Measurements from ENCODE around the gene CAPN15.

Gene CAPN15

DNA sequence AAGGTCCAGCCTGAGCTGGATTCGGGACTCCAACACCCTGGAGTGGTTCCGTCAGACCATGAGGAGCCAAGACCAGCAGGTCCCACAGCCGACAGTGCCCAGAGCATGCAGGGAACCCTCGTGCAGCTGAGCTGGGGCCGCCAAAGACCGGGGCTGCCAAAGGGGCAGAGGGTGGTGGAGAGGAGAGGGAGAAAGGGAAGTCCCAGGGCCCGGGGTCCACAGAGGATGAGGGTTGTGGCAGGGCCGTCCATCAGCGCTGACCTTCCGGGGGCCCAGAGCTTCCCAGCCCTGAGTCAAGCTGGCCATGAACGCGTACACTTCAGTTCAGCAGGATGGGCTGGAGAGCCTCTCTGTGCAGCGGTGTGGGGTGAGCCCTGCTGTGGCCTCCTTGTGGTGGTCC lies 6.7 kb upstream of the CAPN15 start:
- H3K36me3 ChIP-seq (ENCODE audit: control insufficient read depth, insufficient read depth, low read length, severe bottlenecking), result peaks cover 26% of the 10 kb centered on the region
- H3K9me3 ChIP-seq (ENCODE audit: control insufficient read depth, low read length), result no peaks in the 10 kb centered on the region
- peaks cover 14% of the 10 kb centered on the region for H3K4me1 ChIP-seq (ENCODE audit: control insufficient read depth, insufficient read depth, low read length)
- no peaks in the 10 kb centered on the region for H3K27me3 ChIP-seq (replicated peaks; ENCODE audit: control insufficient read depth, insufficient read depth, low read length)
- DNase-seq (ENCODE audit: low read depth), result no peak
- no peak overlapping the region for H3K9ac ChIP-seq (ENCODE audit: low read length)
- no peak overlapping the region for H3K4me3 ChIP-seq (ENCODE audit: low read length)

DNA sequence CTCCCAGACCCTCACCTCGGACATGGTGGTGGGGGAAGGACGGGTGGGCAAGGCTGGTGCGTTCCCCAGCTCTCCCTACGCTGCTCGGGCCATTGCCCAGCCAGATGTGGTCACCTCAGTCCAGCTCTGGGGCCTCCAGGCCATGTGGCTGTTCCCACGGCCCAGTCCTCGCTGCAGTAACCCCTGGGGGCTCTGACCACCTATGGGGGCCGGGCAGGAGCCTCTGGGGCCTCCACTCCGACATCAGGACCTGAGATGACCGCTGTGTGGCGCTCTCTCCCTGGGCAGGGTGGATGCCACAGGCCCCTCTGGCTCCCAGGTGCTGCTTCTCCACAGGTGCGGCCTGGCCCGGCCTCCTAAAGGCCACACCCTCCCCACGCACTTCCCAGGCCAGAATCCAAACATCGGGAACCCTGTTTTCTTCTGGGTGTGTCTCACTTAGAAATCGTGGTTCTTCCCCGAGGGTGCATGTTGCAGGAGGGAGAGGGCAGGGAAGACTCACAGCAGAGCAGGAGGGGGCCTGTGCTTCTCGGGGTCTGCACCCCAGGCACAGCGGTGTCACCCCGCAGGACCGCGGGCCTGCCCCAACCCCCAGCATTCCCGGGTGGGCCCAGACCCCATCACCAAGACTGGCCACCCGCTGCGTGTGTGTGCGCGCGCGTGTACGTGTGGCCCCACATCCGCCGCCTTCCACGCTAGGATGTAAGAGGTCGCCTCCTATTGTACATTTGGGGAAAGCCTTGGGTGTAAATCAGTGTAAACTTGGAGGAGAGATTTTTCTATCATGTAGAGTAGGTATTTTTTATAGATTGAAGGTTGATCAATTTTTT lies 5.9 kb upstream of the CAPN15 start:
- Histone ChIP-seq H3K27me3 (replicated peaks; ENCODE audit: control insufficient read depth, insufficient read depth, low read length) (no peaks in the 10 kb centered on the region), H3K9ac (ENCODE audit: low read length) (no peak overlapping the region), H3K4me1 (ENCODE audit: control insufficient read depth, insufficient read depth, low read length) (peaks cover 22% of the 10 kb centered on the region), H3K36me3 (ENCODE audit: control insufficient read depth, insufficient read depth, low read length, severe bottlenecking) (peaks cover 20% of the 10 kb centered on the region), H3K4me3 (ENCODE audit: low read length) (no peak overlapping the region), H3K9me3 (ENCODE audit: control insufficient read depth, low read length) (no peaks in the 10 kb centered on the region)
- DNase-seq (ENCODE audit: low read depth), result no peak

DNA sequence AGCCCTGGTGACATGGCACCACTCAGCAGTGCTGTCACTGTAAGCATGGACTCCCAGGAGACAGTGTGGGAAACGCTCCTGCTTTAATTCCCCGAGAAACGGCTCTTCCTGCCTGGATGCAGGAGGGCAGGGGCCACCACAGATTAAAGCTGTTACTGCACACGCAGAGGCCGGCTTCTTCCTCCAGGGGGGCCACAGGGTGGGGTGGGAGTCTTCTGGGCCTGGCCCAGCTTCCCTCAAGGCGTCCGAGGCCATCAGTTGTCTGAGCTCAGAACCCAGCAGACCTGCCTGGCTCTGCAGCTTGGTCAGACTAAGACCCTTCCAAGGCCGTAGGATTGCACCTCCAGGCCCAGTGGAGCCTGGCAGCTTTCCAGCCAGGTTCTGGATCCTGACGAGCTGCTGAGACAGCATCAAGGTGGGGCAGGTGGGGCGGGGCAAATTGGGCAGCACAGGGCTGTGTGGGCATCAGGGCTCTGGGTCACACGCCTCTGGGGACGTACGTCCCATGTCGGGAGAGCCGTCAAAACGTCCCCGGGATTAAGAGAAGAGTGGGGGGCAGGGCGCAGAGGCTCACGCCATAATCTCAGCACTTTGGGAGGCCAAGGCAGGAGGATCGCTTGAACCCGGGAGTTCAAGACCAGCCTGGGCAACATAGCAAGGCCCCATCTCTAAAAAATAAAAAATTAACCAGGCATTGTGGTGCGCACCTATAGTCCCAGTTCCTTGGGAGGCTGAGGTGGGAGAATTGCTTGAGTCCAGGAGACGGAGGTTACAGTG lies 5.0 kb upstream of the CAPN15 start:
- DNase-seq (ENCODE audit: low read depth), result no peak

GRCh38 chr16:523097-523741 lies 4.3 kb upstream of the CAPN15 start:
- H3K9me3 ChIP-seq (ENCODE audit: control insufficient read depth, low read length), result no peaks in the 10 kb centered on the region
- H3K4me3 ChIP-seq (ENCODE audit: low read length), result no peak overlapping the region
- H3K9ac ChIP-seq (ENCODE audit: low read length), result no peak overlapping the region
- no peaks in the 10 kb centered on the region for H3K27me3 ChIP-seq (replicated peaks; ENCODE audit: control insufficient read depth, insufficient read depth, low read length)
- peaks cover 20% of the 10 kb centered on the region for H3K36me3 ChIP-seq (ENCODE audit: control insufficient read depth, insufficient read depth, low read length, severe bottlenecking)
- no peak for DNase-seq (ENCODE audit: low read depth)
- H3K4me1 ChIP-seq (ENCODE audit: control insufficient read depth, insufficient read depth, low read length), result peaks cover 24% of the 10 kb centered on the region

More for the DNA sequence above, 5.0 kb upstream of the CAPN15 start:
- H3K36me3 ChIP-seq (ENCODE audit: control insufficient read depth, insufficient read depth, low read length, severe bottlenecking), result peaks cover 20% of the 10 kb centered on the region
- H3K4me3 ChIP-seq (ENCODE audit: low read length), result no peak overlapping the region
- no peaks in the 10 kb centered on the region for H3K9me3 ChIP-seq (ENCODE audit: control insufficient read depth, low read length)
- H3K27me3 ChIP-seq (replicated peaks; ENCODE audit: control insufficient read depth, insufficient read depth, low read length), result no peaks in the 10 kb centered on the region
- no peak overlapping the region for H3K9ac ChIP-seq (ENCODE audit: low read length)
- H3K4me1 ChIP-seq (ENCODE audit: control insufficient read depth, insufficient read depth, low read length), result peaks cover 24% of the 10 kb centered on the region

GRCh38 chr16:524274-525040 lies 3.1 kb upstream of the CAPN15 start:
- H3K9ac ChIP-seq (ENCODE audit: low read length), result peak overlapping the region; percentile 34
- no peak overlapping the region for H3K4me3 ChIP-seq (ENCODE audit: low read length)
- peaks cover 30% of the 10 kb centered on the region for H3K4me1 ChIP-seq (ENCODE audit: control insufficient read depth, insufficient read depth, low read length)
- DNase-seq (ENCODE audit: low read depth), result no peak
- peaks cover 16% of the 10 kb centered on the region for H3K36me3 ChIP-seq (ENCODE audit: control insufficient read depth, insufficient read depth, low read length, severe bottlenecking)
- no peaks in the 10 kb centered on the region for H3K9me3 ChIP-seq (ENCODE audit: control insufficient read depth, low read length)
- H3K27me3 ChIP-seq (replicated peaks; ENCODE audit: control insufficient read depth, insufficient read depth, low read length), result no peaks in the 10 kb centered on the region

DNA sequence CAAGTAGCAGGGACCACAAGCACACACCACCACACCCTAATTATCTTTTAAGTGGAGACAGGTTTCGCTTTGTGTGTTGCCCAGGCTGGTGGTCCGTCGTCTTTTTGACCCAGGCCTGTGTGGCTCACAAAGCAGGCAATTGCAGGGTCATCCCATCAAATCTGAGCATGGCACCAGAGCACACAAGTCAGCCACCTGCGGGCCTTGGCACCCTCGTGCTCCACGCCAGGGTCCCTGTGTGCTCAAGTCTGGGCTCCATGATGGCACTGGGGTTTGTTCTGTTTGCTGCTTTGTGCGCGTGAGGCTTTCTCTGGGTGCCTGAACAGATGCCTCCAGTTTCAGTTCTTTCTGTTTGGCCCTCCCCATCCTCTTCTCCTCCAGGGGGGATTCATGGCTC lies 2.4 kb upstream of the CAPN15 start:
- Histone ChIP-seq H3K9ac (ENCODE audit: low read length) (peak overlapping the region; percentile 98), H3K4me3 (ENCODE audit: low read length) (peak overlapping the region; percentile 94), H3K27me3 (replicated peaks; ENCODE audit: control insufficient read depth, insufficient read depth, low read length) (no peaks in the 10 kb centered on the region), H3K36me3 (ENCODE audit: control insufficient read depth, insufficient read depth, low read length, severe bottlenecking) (peaks cover 9% of the 10 kb centered on the region), H3K9me3 (ENCODE audit: control insufficient read depth, low read length) (no peaks in the 10 kb centered on the region), H3K4me1 (ENCODE audit: control insufficient read depth, insufficient read depth, low read length) (peaks cover 36% of the 10 kb centered on the region)
- DNase-seq (ENCODE audit: low read depth), result no peak

DNA sequence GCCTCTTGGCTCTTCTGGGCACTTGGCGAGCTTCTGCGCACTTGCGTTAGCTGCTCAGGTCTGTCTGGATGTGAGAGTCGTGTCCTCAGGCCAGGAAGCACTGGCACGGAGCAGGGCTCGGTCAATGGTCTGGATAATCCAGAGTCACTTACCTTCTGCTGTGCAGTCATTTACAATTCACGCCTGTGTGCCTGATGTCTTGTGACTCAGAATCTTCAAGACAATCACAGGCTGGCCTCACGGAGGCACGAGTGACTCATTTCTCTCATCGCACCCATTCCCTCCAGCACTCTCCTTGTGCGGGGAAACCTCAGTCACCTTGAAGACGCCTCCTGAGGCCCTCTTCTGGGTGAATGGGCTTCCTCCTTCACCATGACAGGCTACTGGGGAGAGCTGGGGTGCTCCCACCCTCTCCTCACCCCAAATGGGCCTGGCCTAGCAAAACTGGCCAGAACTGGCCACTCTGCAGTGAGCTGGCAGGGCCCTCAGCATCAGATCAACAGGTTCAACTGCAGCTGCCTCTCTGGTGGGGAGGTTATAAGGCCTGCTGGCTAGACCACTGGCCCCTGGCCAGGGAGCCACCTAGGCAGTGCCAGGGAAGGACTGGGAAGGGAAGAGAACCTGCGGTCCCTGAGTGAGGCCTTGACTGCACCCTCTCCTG lies 1.9 kb upstream of the CAPN15 start:
- H3K9me3 ChIP-seq (ENCODE audit: control insufficient read depth, low read length), result no peaks in the 10 kb centered on the region
- H3K36me3 ChIP-seq (ENCODE audit: control insufficient read depth, insufficient read depth, low read length, severe bottlenecking), result peaks cover 4% of the 10 kb centered on the region
- H3K4me3 ChIP-seq (ENCODE audit: low read length), result peak overlapping the region; percentile 94
- peak overlapping the region; percentile 98 for H3K9ac ChIP-seq (ENCODE audit: low read length)
- H3K4me1 ChIP-seq (ENCODE audit: control insufficient read depth, insufficient read depth, low read length), result peaks cover 41% of the 10 kb centered on the region
- DNase-seq (ENCODE audit: low read depth), result peak; percentile 83
- H3K27me3 ChIP-seq (replicated peaks; ENCODE audit: control insufficient read depth, insufficient read depth, low read length), result no peaks in the 10 kb centered on the region

- peak; percentile 76 for DNase-seq (ENCODE audit: low read depth)
Observed at GRCh38 chr16:526181-527014, 1.1 kb upstream of the CAPN15 start.

DNA sequence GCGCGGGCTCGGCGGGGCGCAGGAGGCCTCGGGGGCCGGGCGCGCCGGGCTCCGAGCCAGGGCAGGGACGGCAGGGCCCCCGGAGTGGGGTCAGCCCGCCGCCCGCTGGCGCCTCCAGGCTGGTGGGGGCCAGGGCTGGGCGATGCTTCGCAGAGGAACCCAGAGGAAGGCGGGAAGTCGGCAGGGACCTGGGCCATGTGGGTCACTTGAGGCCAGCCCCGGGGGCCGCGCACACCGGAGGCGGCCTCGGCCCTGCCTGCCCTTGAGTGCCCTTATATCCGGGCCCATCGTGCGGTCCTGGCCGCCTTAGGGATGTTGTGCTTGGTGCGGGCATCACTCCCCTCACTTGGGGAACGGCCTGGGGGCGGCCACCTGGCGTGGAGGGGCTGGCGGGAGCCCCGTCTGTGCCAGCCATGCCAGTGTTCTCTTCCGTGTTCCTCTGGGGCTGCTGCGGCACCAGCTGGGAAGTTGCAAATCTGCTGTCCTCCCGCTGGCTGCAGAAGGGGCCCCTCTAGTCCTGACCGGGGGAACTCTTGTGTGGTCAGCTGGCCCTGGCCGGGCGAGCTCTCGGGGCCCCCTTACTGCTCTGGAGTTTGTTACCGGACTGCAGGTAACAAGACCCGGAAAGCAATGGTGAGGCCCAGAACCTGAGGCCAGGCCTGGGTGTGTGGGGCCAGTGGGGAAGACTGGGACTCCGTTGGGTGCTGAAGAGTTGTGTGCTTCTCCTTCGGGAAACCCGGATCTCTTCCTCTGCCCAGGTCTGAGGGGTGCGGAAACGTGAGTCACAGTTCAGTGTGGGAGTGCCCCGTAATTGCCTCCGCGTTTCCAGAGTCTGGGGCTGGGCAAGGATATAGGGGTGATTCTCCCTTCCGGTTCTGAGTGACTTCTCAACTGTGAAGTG lies 849 bp downstream of the CAPN15 start:
- H3K36me3 ChIP-seq (ENCODE audit: control insufficient read depth, insufficient read depth, low read length, severe bottlenecking), result no peaks in the 10 kb centered on the region
- peak overlapping the region; percentile 94 for H3K4me3 ChIP-seq (ENCODE audit: low read length)
- H3K4me1 ChIP-seq (ENCODE audit: control insufficient read depth, insufficient read depth, low read length), result peaks cover 41% of the 10 kb centered on the region
- no peaks in the 10 kb centered on the region for H3K9me3 ChIP-seq (ENCODE audit: control insufficient read depth, low read length)
- H3K9ac ChIP-seq (ENCODE audit: low read length), result peak overlapping the region; percentile 98
- peak; percentile 73 for DNase-seq (ENCODE audit: low read depth)
- no peaks in the 10 kb centered on the region for H3K27me3 ChIP-seq (replicated peaks; ENCODE audit: control insufficient read depth, insufficient read depth, low read length)

More at GRCh38 chr16:526181-527014, 1.1 kb upstream of the CAPN15 start:
- Histone ChIP-seq H3K36me3 (ENCODE audit: control insufficient read depth, insufficient read depth, low read length, severe bottlenecking) (no peaks in the 10 kb centered on the region), H3K4me3 (ENCODE audit: low read length) (peak overlapping the region; percentile 94), H3K9ac (ENCODE audit: low read length) (peak overlapping the region; percentile 98), H3K9me3 (ENCODE audit: control insufficient read depth, low read length) (no peaks in the 10 kb centered on the region), H3K27me3 (replicated peaks; ENCODE audit: control insufficient read depth, insufficient read depth, low read length) (no peaks in the 10 kb centered on the region), H3K4me1 (ENCODE audit: control insufficient read depth, insufficient read depth, low read length) (peaks cover 41% of the 10 kb centered on the region)
